ENCODE measurements around the gene BBS9.

GRCh38 chr7:33379891-33380525, 250.6 kb downstream of the BBS9 start:
- TF ChIP-seq CTCF (conservative IDR thresholded peaks at IDR 0.05): no peak
- no peak for TF ChIP-seq ZFX (IDR thresholded peaks at IDR 0.05)

All from C4-2B (cell line).